Measurements from ENCODE around the gene OST4. TPM values are rescaled to one million over a fixed set of nuclear protein-coding genes. Genes with fewer than 3 reads are reported as not detected.

Gene OST4
- total RNA-seq, 4 donors from 2014 or later: 111 to 217 (median 166) TPM

GRCh38 chr2:27091746-27092695 is 20.6 kb upstream of the OST4 start:
- no peaks in the 10 kb centered on the region for H3K27me3 ChIP-seq
- H3K4me1 ChIP-seq: peaks cover 0 to 20% (median 7%) of the 10 kb centered on the region in 4 donors
- H3K4me3 ChIP-seq: no peak overlapping the region
- peaks cover 0 to 5% (median 0%) of the 10 kb centered on the region in 3 donors for H3K36me3 ChIP-seq
- 65 to 71% methylated on average over 21 to 22 of the region's 25 CpGs for WGBS, 2 donors
- H3K27ac ChIP-seq: no peak overlapping the region
- no peaks in the 10 kb centered on the region for H3K9me3 ChIP-seq
- no peak for TF ChIP-seq EP300 (IDR thresholded peaks at IDR 0.05)
- TF ChIP-seq POLR2A (IDR thresholded peaks at IDR 0.05): no peak
- TF ChIP-seq, protein P1, sequence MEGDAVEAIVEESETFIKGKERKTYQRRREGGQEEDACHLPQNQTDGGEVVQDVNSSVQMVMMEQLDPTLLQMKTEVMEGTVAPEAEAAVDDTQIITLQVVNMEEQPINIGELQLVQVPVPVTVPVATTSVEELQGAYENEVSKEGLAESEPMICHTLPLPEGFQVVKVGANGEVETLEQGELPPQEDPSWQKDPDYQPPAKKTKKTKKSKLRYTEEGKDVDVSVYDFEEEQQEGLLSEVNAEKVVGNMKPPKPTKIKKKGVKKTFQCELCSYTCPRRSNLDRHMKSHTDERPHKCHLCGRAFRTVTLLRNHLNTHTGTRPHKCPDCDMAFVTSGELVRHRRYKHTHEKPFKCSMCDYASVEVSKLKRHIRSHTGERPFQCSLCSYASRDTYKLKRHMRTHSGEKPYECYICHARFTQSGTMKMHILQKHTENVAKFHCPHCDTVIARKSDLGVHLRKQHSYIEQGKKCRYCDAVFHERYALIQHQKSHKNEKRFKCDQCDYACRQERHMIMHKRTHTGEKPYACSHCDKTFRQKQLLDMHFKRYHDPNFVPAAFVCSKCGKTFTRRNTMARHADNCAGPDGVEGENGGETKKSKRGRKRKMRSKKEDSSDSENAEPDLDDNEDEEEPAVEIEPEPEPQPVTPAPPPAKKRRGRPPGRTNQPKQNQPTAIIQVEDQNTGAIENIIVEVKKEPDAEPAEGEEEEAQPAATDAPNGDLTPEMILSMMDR (IDR thresholded peaks at IDR 0.05): no peak
- no peak for DNase-seq (ENCODE audit: low spot score in 2 of 2)

DNA sequence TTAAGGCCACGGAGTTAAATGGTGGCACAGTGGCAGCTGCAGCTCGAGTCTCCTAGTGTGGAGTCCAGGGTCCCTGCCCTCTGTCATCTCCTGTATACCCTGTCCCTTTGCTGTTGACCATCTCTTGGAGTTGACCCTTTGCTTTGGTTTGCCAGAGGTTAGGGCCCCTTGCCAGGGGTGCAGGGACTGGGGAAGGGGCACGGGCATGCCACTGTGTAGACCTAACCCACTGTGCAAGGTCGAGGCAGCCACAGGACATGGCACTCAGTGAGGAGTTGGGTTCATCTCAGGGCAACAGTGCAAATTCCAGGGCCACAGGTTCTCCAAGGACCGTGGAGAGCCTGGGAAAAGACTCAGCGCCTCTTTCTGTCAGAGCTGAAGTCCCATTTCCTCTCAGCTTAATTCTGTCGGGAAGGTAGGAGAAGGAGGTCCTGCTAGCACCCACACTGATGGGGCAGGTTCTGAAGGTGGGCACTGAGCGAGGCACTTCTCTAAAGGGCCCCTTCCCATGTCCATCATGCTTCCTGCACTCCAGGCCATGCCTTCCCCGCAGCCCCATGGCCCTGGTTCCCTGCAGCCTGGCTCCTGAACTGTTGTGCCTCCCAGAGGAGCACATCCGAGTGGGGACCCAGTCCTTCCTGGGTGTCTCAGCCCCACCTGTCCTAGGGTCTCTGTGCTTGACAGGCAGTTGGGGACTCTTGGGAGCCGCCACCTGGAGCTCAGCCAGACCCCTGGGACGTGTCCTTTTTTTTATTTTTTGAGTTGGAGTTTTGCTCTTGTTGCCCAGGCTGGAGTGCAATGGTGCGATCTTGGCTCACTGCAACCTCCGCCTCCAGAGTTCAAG is 17.9 kb upstream of the OST4 start:
- H3K9me3 ChIP-seq: no peaks in the 10 kb centered on the region
- H3K27me3 ChIP-seq: no peaks in the 10 kb centered on the region
- peak overlapping the region in 1 of 4 donors; percentile 2 for H3K4me3 ChIP-seq
- WGBS, 2 donors: 88 to 90% methylated on average over 14 of the region's 14 CpGs
- DNase-seq (ENCODE audit: low spot score in 2 of 2): no peak
- no peak for TF ChIP-seq POLR2A (IDR thresholded peaks at IDR 0.05)
- H3K36me3 ChIP-seq: peaks cover 0 to 5% (median 0%) of the 10 kb centered on the region in 3 donors
- peaks cover 0 to 22% (median 14%) of the 10 kb centered on the region in 4 donors for H3K4me1 ChIP-seq
- no peak overlapping the region for H3K27ac ChIP-seq

GRCh38 chr2:27088634-27089033 is 17.2 kb upstream of the OST4 start:
- Histone ChIP-seq H3K4me3 (no peak overlapping the region), H3K9me3 (no peaks in the 10 kb centered on the region), H3K4me1 (peaks cover 0 to 22% (median 14%) of the 10 kb centered on the region in 4 donors), H3K36me3 (peaks cover 0 to 6% (median 0%) of the 10 kb centered on the region in 3 donors), H3K27me3 (no peaks in the 10 kb centered on the region), H3K27ac (no peak overlapping the region)
- TF ChIP-seq, protein P1 (IDR thresholded peaks at IDR 0.05): no peak
- TF ChIP-seq EP300 (IDR thresholded peaks at IDR 0.05) (no peak), POLR2A (IDR thresholded peaks at IDR 0.05) (no peak)
- 89 to 92% methylated on average over 6 of the region's 6 CpGs for WGBS, 2 donors
- no peak for DNase-seq (ENCODE audit: low spot score in 2 of 2)

- Histone ChIP-seq H3K4me3 (peak overlapping the region in 1 of 4 donors; percentile 82), H3K9me3 (no peaks in the 10 kb centered on the region), H3K4me1 (peaks cover 0 to 22% (median 14%) of the 10 kb centered on the region in 4 donors), H3K27ac (no peak overlapping the region), H3K36me3 (peaks cover 0 to 9% (median 0%) of the 10 kb centered on the region in 3 donors), H3K27me3 (no peaks in the 10 kb centered on the region)
- no peak for DNase-seq (ENCODE audit: low spot score in 2 of 2)
- 76 to 86% methylated on average over 5 of the region's 5 CpGs for WGBS, 2 donors
- TF ChIP-seq POLR2A (IDR thresholded peaks at IDR 0.05): no peak
- no peak for TF ChIP-seq EP300 (IDR thresholded peaks at IDR 0.05)
- TF ChIP-seq, protein P1 (IDR thresholded peaks at IDR 0.05): no peak
Observed at GRCh38 chr2:27087823-27088410, 16.5 kb upstream of the OST4 start.

Measured in tibial nerve (tissue), 4 donors.